Muscle layer of duodenum (tissue), 2 donors: ENCODE measurements around the gene NKG7.
A peak's percentile ranks its signal among the peaks of the same experiment; 100 is the strongest.

Source experiments
- H3K27ac ChIP-seq: one replicate; pipeline ENCODE4 v1.7.0; 2013; ENCODE audit warnings: mild to moderate bottlenecking, low read length
- H3K27me3 ChIP-seq: one replicate; pipeline ENCODE4 v1.7.0; 2013; ENCODE audit warnings: low read depth, mild to moderate bottlenecking, control low read depth, low read length
- H3K36me3 ChIP-seq, 2 donors: one replicate each; pipeline ENCODE4 v1.7.0; 2013; ENCODE audit warnings: low read length in 2 of 2, control low read depth in 1 of 2, mild to moderate bottlenecking in 1 of 2; ENCODE audit not compliant: insufficient read depth in 2 of 2, control insufficient read depth in 1 of 2
- H3K4me1 ChIP-seq, 2 donors: one replicate each; pipeline ENCODE4 v1.7.0; 2013; ENCODE audit warnings: low read length in 2 of 2, mild to moderate bottlenecking in 2 of 2, control low read depth in 1 of 2, moderate library complexity in 1 of 2; ENCODE audit not compliant: insufficient read depth in 2 of 2, control insufficient read depth in 1 of 2
- H3K4me3 ChIP-seq, 2 donors: one replicate each; pipeline ENCODE4 v1.7.0; 2013; ENCODE audit warnings: low read length in 2 of 2, low read depth in 1 of 2, mild to moderate bottlenecking in 1 of 2
- H3K9me3 ChIP-seq, 2 donors: one replicate each; pipeline ENCODE4 v1.7.0; 2013; ENCODE audit warnings: low read length in 2 of 2, control low read depth in 1 of 2, mild to moderate bottlenecking in 1 of 2; ENCODE audit not compliant: control insufficient read depth in 1 of 2
- donor health status: healthy.

NKG7 gene

GRCh38 chr19:51367565-51368365 lies 4.7 kb downstream of the NKG7 start:
- peak overlapping the region; percentile 86 to 89 for H3K4me3 ChIP-seq
- H3K36me3 ChIP-seq: no peaks in the 10 kb centered on the region
- H3K4me1 ChIP-seq: peaks cover 0 to 24% of the 10 kb centered on the region in 2 donors
- H3K27me3 ChIP-seq: no peaks in the 10 kb centered on the region
- peak overlapping the region; percentile 96 for H3K27ac ChIP-seq
- H3K9me3 ChIP-seq: no peaks in the 10 kb centered on the region

GRCh38 chr19:51367255-51367564 lies 5.2 kb downstream of the NKG7 start:
- Histone ChIP-seq H3K4me1 (peaks cover 0 to 29% of the 10 kb centered on the region in 2 donors), H3K27me3 (no peaks in the 10 kb centered on the region), H3K36me3 (no peaks in the 10 kb centered on the region), H3K4me3 (peak overlapping the region; percentile 86 to 89), H3K27ac (peak overlapping the region; percentile 96), H3K9me3 (no peaks in the 10 kb centered on the region)

DNA sequence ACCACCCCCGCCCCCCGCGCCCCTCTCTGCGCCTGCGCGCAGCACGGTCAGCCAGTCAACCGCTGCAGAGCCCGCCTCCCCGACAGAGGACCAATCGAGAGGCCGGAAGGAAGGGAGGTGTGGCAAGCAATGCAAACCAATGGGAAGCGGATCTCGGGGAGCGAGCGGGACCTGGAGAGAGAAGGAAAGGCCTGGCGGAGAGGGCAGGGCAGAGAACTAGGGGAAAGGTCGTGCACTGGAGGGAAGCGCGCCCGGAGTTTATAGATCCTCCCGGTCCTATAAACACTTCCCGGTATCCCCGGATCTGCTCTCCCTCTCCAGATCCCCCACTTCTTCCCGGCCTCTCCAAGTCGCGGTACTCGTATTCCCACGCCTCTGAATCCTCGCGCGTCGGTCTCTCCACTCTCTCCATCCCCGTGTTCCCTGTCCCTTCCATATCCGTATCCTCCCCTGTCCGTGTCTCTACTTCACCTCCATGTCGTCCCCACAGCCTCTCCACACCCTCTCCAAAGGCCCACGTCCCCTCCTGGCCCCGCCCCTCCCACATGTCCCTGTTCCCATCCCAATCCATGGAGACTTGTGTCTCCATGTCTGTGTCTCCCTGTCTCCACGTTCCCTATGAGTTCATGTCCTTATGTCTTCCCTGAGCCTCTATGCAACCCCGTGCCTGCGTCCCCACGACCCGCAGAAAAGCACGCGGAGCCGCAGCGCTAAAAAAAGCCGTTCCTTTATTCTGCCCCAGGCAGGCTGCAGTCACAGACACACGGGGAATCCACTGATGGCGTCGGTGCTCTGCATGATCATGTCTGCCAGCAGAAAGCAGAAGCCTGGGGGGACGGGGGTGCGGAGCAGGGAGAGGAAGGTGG lies 5.8 kb downstream of the NKG7 start:
- H3K4me1 ChIP-seq: peaks cover 0 to 31% of the 10 kb centered on the region in 2 donors

DNA sequence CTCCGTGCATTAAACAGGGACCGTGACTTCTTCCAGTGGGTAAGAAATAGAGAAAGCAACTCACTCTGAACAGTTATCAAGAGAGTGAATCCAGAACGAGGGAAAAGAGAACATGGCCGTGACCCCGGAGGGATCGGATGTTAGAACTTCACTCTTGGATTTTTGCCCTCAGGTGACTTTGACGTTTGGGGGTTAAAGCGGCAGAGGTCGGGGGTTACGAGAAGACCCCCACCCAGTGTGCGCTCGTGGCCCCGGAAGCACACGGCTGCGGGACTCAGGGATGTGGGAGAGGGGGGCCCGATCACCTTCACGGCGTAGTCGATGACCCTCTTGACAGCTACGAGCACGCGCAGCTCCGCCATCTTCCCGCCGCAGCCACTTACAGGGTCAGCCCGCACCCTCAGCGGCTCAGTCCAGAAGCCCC lies 6.5 kb downstream of the NKG7 start, which contains the start of gene ETFB:
TSS of gene ETFB (minus strand) at position 424 of the 424 bp plus-strand sequence. CDS start at position 362, 62 bp downstream.
- H3K9me3 ChIP-seq: no peaks in the 10 kb centered on the region
- H3K4me1 ChIP-seq: peaks cover 0 to 31% of the 10 kb centered on the region in 2 donors
- H3K4me3 ChIP-seq: peak within 1 kb of the TSS; percentile 89 to 99
- H3K27me3 ChIP-seq: no peaks in the 10 kb centered on the region
- peak within 1 kb of the TSS; percentile 96 for H3K27ac ChIP-seq
- H3K36me3 ChIP-seq: no peaks in the 10 kb centered on the region

More for the DNA sequence above, 5.8 kb downstream of the NKG7 start:
- H3K36me3 ChIP-seq: no peaks in the 10 kb centered on the region
- H3K27ac ChIP-seq: peak overlapping the region; percentile 96
- H3K27me3 ChIP-seq: no peaks in the 10 kb centered on the region
- H3K9me3 ChIP-seq: no peaks in the 10 kb centered on the region
- H3K4me3 ChIP-seq: peak overlapping the region; percentile 86 to 89

- Histone ChIP-seq H3K36me3 (no peaks in the 10 kb centered on the region), H3K4me1 (peaks cover 0 to 31% of the 10 kb centered on the region in 2 donors), H3K9me3 (no peaks in the 10 kb centered on the region), H3K4me3 (peak overlapping the region; percentile 89 to 99), H3K27ac (peak overlapping the region; percentile 96), H3K27me3 (no peaks in the 10 kb centered on the region)
These were observed 7.1 kb downstream of the NKG7 start for GRCh38 chr19:51365211-51365964.

- no peak overlapping the region for H3K4me3 ChIP-seq
- H3K27me3 ChIP-seq: no peaks in the 10 kb centered on the region
- no peaks in the 10 kb centered on the region for H3K9me3 ChIP-seq
- H3K36me3 ChIP-seq: no peaks in the 10 kb centered on the region
- H3K27ac ChIP-seq: peak overlapping the region; percentile 20
- peaks cover 0 to 31% of the 10 kb centered on the region in 2 donors for H3K4me1 ChIP-seq
These were observed 8.0 kb downstream of the NKG7 start for GRCh38 chr19:51364200-51365106.

- H3K27ac ChIP-seq: no peak overlapping the region
- no peaks in the 10 kb centered on the region for H3K36me3 ChIP-seq
- no peaks in the 10 kb centered on the region for H3K9me3 ChIP-seq
These were observed 11.2 kb downstream of the NKG7 start for GRCh38 chr19:51361239-51361638.

DNA sequence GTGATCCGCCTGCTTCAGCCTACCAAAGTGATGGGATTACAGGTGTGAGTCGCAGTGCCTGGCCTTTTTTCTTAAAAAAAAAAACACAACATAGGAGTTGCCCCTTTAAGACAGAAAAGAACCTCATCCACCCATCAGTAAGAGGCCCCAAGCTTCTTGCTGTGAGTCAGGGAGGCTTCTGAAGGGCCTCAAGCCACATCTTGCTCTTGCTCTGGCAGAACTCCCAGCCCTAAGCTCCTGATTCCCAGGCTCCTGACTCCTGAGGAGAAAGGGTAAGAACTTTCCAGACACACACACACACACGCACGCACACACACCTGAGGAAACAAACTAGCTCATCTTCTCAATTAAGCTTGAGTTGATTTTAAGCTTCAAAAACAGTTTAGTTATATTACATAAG lies 13.2 kb downstream of the NKG7 start:
- peaks cover 0 to 24% of the 10 kb centered on the region in 2 donors for H3K4me1 ChIP-seq
- no peaks in the 10 kb centered on the region for H3K36me3 ChIP-seq
- no peak overlapping the region for H3K27ac ChIP-seq

More at GRCh38 chr19:51361239-51361638, 11.2 kb downstream of the NKG7 start:
- no peak overlapping the region for H3K4me3 ChIP-seq
- no peaks in the 10 kb centered on the region for H3K27me3 ChIP-seq
- peaks cover 0 to 29% of the 10 kb centered on the region in 2 donors for H3K4me1 ChIP-seq

DNA sequence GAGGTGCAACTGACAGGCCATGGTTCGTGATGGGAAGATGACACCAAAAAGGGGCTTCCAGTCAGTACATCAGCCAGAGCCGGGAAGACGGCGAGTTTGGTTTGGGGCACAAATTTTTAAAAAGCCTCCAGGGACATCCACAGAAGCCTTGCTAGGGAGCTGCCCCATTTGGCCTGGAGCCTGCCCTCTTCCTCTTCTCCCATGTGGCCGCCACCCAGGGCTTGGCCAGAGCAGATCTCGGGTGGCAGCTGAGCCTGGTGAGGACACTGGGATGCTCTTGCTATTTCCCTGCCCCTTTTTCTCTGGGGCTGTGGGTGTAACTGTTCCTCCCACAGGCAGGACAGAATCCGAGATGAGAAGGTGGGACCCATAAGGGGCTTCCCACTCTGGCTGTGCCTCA lies 14.5 kb downstream of the NKG7 start:
- Histone ChIP-seq H3K9me3 (no peaks in the 10 kb centered on the region), H3K27me3 (no peaks in the 10 kb centered on the region), H3K36me3 (peaks cover 0 to 2% of the 10 kb centered on the region in 2 donors), H3K4me1 (peaks cover 0 to 15% of the 10 kb centered on the region in 2 donors), H3K27ac (no peak overlapping the region), H3K4me3 (no peak overlapping the region)

More for the DNA sequence above, 13.2 kb downstream of the NKG7 start:
- Histone ChIP-seq H3K9me3 (no peaks in the 10 kb centered on the region), H3K4me3 (no peak overlapping the region), H3K27me3 (no peaks in the 10 kb centered on the region)

- H3K9me3 ChIP-seq: no peaks in the 10 kb centered on the region
- peaks cover 0 to 6% of the 10 kb centered on the region in 2 donors for H3K4me1 ChIP-seq
- H3K27ac ChIP-seq: no peak overlapping the region
- peaks cover 1 to 16% of the 10 kb centered on the region in 2 donors for H3K36me3 ChIP-seq
- no peaks in the 10 kb centered on the region for H3K27me3 ChIP-seq
- no peak overlapping the region for H3K4me3 ChIP-seq
These were observed 16.2 kb downstream of the NKG7 start for GRCh38 chr19:51356159-51356801.
